ENCODE measurements around the gene ACOT4.
A peak's percentile ranks its signal among the peaks of the same experiment; 100 is the strongest.
"Not testable (repeated sequence)": the region's sequence is repeated elsewhere in the genome, so short reads cannot be mapped to it uniquely, and the experiment has no call there.

ACOT4 gene

DNA sequence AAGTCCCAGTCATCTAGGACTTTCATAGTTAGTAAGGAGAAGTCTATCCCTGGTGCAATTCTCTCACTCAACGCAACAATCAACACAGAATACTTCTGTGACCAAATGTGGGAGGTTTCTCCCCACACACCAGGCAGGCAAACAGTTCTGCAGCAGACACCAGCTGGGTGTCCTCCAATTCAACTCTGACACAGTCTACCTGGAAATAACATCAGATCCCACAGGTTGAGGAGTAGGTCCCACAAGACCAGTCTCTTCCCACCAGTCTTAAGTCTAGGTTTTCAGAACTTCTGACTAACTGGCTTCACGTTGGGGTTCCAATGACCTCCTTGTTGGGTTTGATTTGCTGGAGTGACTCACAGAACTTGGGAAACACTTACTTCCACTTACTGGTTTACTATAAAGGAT, 35.5 kb downstream of the ACOT4 start:
- ChIA-PET CTCF (interaction anchor here (0.6 to 1.0 kb wide), 4 partner anchors 11 to 470 kb away, joined by 3 to 4 read pairs (median 3); partner anchors contain the start of genes ACOT4 and ACOT6), POLR2A (no interaction called here)
- TF ChIP-seq, protein P1, sequence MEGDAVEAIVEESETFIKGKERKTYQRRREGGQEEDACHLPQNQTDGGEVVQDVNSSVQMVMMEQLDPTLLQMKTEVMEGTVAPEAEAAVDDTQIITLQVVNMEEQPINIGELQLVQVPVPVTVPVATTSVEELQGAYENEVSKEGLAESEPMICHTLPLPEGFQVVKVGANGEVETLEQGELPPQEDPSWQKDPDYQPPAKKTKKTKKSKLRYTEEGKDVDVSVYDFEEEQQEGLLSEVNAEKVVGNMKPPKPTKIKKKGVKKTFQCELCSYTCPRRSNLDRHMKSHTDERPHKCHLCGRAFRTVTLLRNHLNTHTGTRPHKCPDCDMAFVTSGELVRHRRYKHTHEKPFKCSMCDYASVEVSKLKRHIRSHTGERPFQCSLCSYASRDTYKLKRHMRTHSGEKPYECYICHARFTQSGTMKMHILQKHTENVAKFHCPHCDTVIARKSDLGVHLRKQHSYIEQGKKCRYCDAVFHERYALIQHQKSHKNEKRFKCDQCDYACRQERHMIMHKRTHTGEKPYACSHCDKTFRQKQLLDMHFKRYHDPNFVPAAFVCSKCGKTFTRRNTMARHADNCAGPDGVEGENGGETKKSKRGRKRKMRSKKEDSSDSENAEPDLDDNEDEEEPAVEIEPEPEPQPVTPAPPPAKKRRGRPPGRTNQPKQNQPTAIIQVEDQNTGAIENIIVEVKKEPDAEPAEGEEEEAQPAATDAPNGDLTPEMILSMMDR (IDR thresholded peaks at IDR 0.05; ENCODE audit: insufficient read depth, low read length, missing control alignments): no peak
- DNase-seq (ENCODE audit: low read depth, low spot score): no peak
- no peak overlapping the region for H3K4me3 ChIP-seq (ENCODE audit: low read depth, low read length)

DNA sequence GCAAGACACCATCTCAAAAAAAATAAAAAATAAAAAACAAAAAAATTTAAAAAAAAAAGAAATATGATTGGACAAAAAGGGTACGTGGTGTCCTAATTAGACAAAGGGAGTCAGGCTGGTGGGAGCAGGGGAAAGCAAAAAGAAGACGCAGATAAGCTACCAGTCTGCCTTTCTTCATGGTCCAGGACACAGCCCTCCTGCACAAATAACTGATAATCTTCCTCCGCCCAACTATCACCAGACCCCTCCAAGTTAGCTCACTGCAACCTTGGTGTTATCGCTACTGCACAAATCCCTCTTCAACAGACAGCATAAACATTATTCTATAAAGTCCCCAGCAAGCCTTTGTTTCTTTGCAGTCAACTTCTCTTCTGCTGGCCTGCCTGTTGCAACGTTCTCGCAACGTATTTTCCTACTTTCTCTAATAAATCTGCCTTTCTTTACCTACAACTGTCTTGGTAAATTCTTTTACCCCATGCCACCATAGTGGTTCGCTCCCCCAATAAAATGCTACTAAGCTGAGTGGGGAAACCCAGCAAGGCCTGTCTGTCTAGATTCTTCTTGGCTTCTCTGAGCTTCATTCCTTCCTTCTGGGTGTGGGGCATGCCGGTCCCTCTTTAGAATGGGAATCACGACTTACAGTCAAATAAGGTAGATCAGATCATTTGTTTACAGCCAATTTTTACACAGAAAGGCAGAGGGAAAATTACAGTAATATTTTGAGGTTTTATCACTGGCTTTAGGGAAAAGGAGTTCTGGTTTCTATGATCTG, 38.5 kb downstream of the ACOT4 start:
- TF ChIP-seq, protein P1 (IDR thresholded peaks at IDR 0.05; ENCODE audit: insufficient read depth, low read length, missing control alignments): no peak
- CTCF ChIA-PET: interaction anchor here (1.0 to 11.8 kb wide), 2 partner anchors 121 to 138 kb away, joined by 3 to 199 read pairs; no protein-coding TSS in a partner anchor
- H3K4me3 ChIP-seq (ENCODE audit: low read depth, low read length): no peak overlapping the region
- no peak for DNase-seq (ENCODE audit: low read depth, low spot score)
- POLR2A ChIA-PET: no interaction called here

DNA sequence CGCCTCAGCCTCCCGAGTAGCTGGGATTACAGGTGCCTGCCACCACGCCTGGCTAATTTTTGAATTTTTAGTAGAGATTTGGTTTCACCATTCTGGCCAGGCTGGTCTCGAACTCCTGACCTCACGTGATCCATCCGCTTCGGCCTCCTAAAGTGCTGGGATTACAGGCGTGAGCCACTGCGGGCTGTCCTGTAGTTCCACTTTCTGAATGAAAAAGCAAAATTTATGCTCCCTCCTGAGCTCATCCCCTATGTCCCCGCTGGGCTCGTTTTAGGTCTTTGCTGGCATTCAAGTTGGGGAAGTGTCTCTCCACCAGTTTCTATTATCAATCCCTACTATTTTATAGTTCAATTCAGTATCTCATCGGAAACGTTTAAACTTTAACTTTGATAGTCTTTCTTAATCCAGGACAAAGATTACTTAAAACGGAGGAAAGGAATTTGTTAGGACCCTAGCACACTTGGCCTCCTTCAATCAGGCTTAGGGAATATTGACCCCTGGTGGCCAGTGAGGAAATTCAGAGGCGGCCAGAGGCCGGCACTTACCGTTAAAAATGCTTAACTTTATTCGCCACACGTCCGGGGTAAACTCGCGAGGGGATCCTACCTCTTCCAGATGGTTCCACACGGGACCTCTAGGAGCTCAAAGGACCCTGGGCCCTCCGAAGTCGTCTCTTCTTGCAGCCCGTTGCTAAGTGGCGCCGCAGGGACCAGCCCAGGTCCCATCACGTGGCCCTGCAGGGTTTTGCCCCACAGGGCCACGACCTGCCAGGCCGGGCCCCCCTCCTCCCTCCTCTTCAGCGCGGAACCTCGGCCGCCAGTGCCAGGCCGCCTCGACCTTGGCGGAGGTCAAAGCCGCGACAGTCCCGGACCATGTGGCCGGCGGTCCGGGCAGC, 41.7 kb downstream of the ACOT4 start:
- peak overlapping the region; percentile 52 for H3K4me3 ChIP-seq (ENCODE audit: low read depth, low read length)
- CTCF ChIA-PET: interaction anchor here (0.5 to 11.8 kb wide), 33 partner anchors 9 to 457 kb away, joined by 3 to 199 read pairs (median 4); partner anchors contain the start of genes ACOT2, ACOT6, DNAL1 and RIOX1
- TF ChIP-seq, protein P1 (IDR thresholded peaks at IDR 0.05; ENCODE audit: insufficient read depth, low read length, missing control alignments): peak; percentile 71
- POLR2A ChIA-PET: no interaction called here
- no peak for DNase-seq (ENCODE audit: low read depth, low spot score)

DNA sequence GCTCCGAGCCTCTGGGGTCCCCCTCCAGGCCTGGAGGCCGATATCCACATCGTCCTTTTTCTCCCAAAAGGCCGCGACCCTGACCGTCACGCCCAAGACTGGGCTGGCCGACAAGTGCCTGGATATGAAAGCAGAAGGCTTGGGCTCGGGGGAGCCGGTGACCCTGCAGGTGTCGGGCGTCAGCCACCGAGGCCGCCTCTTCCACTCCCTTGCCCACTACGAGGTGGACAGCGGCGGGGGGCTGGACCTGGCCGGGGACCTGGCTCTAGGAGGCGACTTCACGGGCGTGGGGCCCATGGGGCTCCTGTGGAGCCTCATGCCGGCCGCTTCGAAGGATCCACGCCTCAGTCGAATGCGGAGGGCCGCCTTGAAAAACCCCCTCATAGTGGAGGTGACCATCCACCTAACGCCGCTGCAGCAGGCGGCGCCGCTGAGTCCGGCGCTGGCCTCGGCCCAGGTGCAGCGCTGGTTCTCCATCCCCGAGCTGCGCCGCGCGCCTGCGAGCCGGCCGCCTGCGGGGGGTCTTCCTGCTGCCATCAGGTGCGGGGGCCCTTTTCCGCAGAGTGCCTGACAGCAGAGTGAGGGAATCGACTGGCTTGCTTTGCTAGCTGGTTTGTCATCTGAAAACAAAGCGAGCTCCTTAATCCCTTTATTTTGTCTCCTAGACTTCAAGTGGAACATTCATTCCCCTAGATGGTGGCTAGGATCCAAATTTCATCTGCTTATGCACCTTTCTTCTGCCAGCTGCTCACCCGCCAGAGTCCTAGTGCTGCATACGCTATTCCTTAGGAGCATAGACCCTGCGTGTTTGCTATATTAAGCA, 42.5 kb downstream of the ACOT4 start:
- ChIA-PET CTCF (interaction anchor here (0.5 to 11.8 kb wide), 26 partner anchors 8 to 339 kb away, joined by 3 to 199 read pairs (median 4); partner anchors contain the start of genes ACOT2, ACOT6, DNAL1 and RIOX1), POLR2A (no interaction called here)
- TF ChIP-seq, protein P1 (IDR thresholded peaks at IDR 0.05; ENCODE audit: insufficient read depth, low read length, missing control alignments): peak; percentile 39
- peak overlapping the region; percentile 52 for H3K4me3 ChIP-seq (ENCODE audit: low read depth, low read length)
- no peak for DNase-seq (ENCODE audit: low read depth, low spot score)

DNA sequence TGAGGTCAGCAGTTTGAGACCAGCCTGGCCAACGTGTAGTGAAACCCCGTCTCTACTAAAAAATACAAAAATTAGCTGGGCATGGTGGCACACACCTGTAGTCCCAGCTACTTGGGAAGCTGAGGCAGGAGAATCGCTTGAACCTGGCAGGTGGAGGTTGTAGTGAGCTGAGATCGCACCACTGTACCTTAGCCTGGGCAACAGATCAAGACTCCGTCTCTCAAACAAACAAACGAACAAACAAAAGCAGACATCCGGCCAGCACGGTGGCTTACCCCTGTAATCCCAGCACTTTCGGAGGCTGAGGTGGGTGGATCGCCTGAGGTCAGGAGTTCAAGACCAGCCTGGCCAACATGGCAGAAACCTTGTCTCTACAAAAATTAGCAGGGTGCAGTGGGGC, 44.7 kb downstream of the ACOT4 start:
- H3K4me3 ChIP-seq (ENCODE audit: low read depth, low read length); DNase-seq (ENCODE audit: low read depth, low spot score); POLR2A ChIA-PET: not testable (repeated sequence)
- CTCF ChIA-PET: interaction anchor here (11.8 kb wide), 1 partner anchor 127 kb away, joined by 199 read pairs; no protein-coding TSS in a partner anchor

DNA sequence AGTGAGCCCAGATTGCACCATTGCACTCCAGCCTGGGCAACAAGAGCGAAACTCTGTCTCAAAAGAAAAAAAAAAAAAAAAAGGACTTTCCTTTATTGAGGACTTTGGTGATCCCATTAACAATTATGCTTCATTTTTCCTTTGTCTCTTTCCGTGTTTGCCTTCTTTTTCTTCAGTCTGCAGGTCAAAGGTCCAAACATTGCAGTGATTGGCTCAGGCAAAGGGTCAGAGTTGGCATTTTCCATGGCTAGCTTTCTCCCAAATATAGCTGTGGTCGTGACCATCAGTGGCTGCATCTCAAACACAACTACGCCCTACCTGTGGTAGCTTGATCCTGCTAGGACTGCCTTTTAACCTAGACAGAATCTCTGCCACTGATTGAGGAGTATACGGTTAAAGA, 46.2 kb downstream of the ACOT4 start:
- no peak for DNase-seq (ENCODE audit: low read depth, low spot score)
- ChIA-PET POLR2A (no interaction called here), CTCF (interaction anchor here (0.9 to 11.8 kb wide), 3 partner anchors 10 to 129 kb away, joined by 4 to 199 read pairs (median 4); no protein-coding TSS in a partner anchor)
- TF ChIP-seq, protein P1 (IDR thresholded peaks at IDR 0.05; ENCODE audit: insufficient read depth, low read length, missing control alignments): no peak
- no peak overlapping the region for H3K4me3 ChIP-seq (ENCODE audit: low read depth, low read length)

Data from AG04449 (cell line).